Measurements from ENCODE around the gene LRMDA.

LRMDA gene

GRCh38 chr10:76179806-76180205 lies 748.4 kb downstream of the LRMDA start:
- DNase-seq (ENCODE audit: low read depth in 2 of 2, low spot score in 1 of 2), result no peak

GRCh38 chr10:76184647-76185046 lies 753.2 kb downstream of the LRMDA start:
- no peak for DNase-seq (ENCODE audit: low read depth in 2 of 2, low spot score in 1 of 2)

- no peak for DNase-seq (ENCODE audit: low read depth in 2 of 2, low spot score in 1 of 2)
Measured at GRCh38 chr10:76185471-76186301, 754.3 kb downstream of the LRMDA start.

- DNase-seq (ENCODE audit: low read depth in 2 of 2, low spot score in 1 of 2), result no peak
Measured at GRCh38 chr10:76188216-76188615, 756.8 kb downstream of the LRMDA start.

- no peak for DNase-seq (ENCODE audit: low read depth in 2 of 2, low spot score in 1 of 2)
Measured at GRCh38 chr10:76190634-76191270, 759.3 kb downstream of the LRMDA start.

- no peak for DNase-seq (ENCODE audit: low read depth in 2 of 2, low spot score in 1 of 2)
Measured at GRCh38 chr10:76191336-76191735, 759.9 kb downstream of the LRMDA start.

GRCh38 chr10:76192151-76192550 lies 760.7 kb downstream of the LRMDA start:
- no peak for DNase-seq (ENCODE audit: low read depth in 2 of 2, low spot score in 1 of 2)

- DNase-seq (ENCODE audit: low read depth in 2 of 2, low spot score in 1 of 2), result no peak
Measured at GRCh38 chr10:76192694-76193320, 761.4 kb downstream of the LRMDA start.

GRCh38 chr10:76195654-76196390 lies 764.4 kb downstream of the LRMDA start:
- no peak for DNase-seq (ENCODE audit: low read depth in 2 of 2, low spot score in 1 of 2)

- no peak for DNase-seq (ENCODE audit: low read depth in 2 of 2, low spot score in 1 of 2)
Measured at GRCh38 chr10:76197293-76197692, 765.9 kb downstream of the LRMDA start.

- no peak for DNase-seq (ENCODE audit: low read depth in 2 of 2, low spot score in 1 of 2)
Measured at GRCh38 chr10:76198287-76199035, 767.0 kb downstream of the LRMDA start.

- DNase-seq (ENCODE audit: low read depth in 2 of 2, low spot score in 1 of 2), result no peak
Measured at GRCh38 chr10:76201962-76202361, 770.5 kb downstream of the LRMDA start.

- no peak for DNase-seq (ENCODE audit: low read depth in 2 of 2, low spot score in 1 of 2)
Measured at GRCh38 chr10:76202777-76203176, 771.4 kb downstream of the LRMDA start.

- no peak for DNase-seq (ENCODE audit: low read depth in 2 of 2, low spot score in 1 of 2)
Measured at GRCh38 chr10:76205361-76205760, 773.9 kb downstream of the LRMDA start.

- DNase-seq (ENCODE audit: low read depth in 2 of 2, low spot score in 1 of 2), result no peak
Measured at GRCh38 chr10:76206797-76207352, 775.5 kb downstream of the LRMDA start.

- DNase-seq (ENCODE audit: low read depth in 2 of 2, low spot score in 1 of 2), result no peak
Measured at GRCh38 chr10:76209135-76209534, 777.7 kb downstream of the LRMDA start.

GRCh38 chr10:76210211-76210610 lies 778.8 kb downstream of the LRMDA start:
- no peak for DNase-seq (ENCODE audit: low read depth in 2 of 2, low spot score in 1 of 2)

GRCh38 chr10:76211691-76212090 lies 780.3 kb downstream of the LRMDA start:
- no peak for DNase-seq (ENCODE audit: low read depth in 2 of 2, low spot score in 1 of 2)

- no peak for DNase-seq (ENCODE audit: low read depth in 2 of 2, low spot score in 1 of 2)
Measured at GRCh38 chr10:76213876-76214275, 782.5 kb downstream of the LRMDA start.

GRCh38 chr10:76218035-76218434 lies 786.6 kb downstream of the LRMDA start:
- no peak for DNase-seq (ENCODE audit: low read depth in 2 of 2, low spot score in 1 of 2)

Data from stimulated activated CD8-positive, alpha-beta memory T cell treated with anti-CD3 and anti-CD28 coated beads, Interleukin-4, amount 100 ng/mL, for 4 hours (primary cell).